Right ventricle myocardium inferior (tissue), 1 donor: ENCODE results near the gene WDR91. TPM values are rescaled to one million over a fixed set of nuclear protein-coding genes. Genes with fewer than 3 reads are reported as not detected.
"Not testable (repeated sequence)": the region's sequence is repeated elsewhere in the genome, so short reads cannot be mapped to it uniquely, and the experiment has no call there.

ENCODE experiments used
- ATAC-seq: fragments of 200-7000 bp; cut with Tn5 transposase; one replicate; pipeline ENCODE4 v1.9.1; 2020; ENCODE audit warnings: mild to moderate bottlenecking, moderate library complexity
- DNase-seq: peaks from one replicate; pipeline ENCODE4 v3.0.0; 2021; ENCODE audit errors: missing footprints
- intact Hi-C: fragments of 100-400 bp; cut with DNase I; formaldehyde crosslinking; loops from one replicate; pipeline ENCODE4 v1.11.0; 2022
- total RNA-seq: library from RNA; stranded (reverse); fragmentation: NEBNext Ultra II Directional; extraction: Animal tissue kit (Norgen Biotek cat#: 25700); gene quantifications from one replicate; pipeline ENCODE4 v1.2.1, GENCODE V29; 2021
- donor health status: DM: no; HTN: yes; CAD: no; lungs with severe emphysema.

The WDR91 gene
- total RNA-seq, 1 donor from 2014 or later = 3.8 TPM

DNA sequence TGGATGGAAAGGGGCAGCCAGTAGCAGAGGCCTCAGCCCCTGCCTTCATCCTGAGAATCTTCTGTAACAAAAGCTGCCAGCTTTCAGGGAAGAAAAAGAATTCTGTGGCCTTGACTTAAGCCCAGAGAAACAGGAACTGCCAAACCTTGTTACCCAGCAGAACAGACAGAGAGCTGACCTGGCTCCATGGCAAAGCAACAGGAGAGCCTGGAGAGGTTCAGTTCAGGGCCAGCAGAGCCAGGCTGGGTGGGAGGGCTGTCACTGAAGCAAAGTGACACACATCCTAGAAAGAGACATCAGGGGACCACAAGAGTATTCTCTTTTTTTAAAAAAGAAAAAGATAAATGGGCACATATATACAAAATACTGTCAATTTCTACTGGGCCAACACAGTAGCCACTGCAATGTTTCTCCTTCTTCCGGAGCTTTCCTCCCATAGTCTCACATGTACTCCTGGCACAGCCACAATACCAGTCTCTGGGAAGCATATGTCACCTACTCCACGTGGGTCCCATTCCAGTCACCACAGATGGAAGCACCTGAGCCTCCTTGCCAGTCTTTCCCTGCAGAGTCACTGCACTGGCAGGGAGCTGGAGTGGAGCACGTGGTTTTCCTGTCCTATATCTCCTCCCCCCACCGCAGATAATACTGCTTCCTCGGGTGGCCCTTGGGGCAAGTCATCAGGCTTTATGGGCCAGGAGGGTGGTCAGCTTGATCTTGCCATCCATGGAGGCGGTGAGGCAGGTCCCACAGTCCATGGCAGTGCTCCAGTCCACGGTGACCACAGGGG, 25.7 kb downstream of the WDR91 start:
- intact Hi-C loops = no loop called here
- ATAC-seq (no peak), DNase-seq (no peak)

DNA sequence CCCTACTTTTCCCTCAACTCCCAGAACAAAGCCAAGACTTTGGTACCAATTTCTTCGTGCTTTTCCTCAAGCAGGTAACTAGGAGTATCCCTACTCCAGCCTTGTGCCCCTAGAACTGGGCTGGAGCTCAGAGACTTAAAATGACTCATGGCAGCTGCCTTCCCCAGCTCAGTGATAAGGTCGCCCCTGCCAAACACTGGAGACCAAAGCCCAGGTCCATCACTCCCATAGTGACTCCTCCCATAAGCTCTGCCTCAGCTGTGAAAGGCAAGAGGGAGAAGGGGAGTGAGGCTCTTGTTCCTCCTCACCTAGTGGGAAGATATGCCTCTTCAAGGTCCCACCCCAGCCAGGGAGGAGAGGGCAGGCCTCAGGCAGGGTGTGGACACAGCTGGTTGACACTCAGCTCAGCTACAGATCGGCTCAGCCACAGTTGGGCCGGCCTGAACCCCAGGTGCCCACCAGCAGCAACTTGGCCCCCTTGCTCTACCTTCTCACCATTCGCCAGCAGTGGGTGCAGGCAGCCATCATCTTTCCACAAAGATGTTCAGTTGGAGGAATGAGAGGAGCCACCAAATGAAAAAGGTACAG, 27.0 kb downstream of the WDR91 start:
- DNase-seq (no peak), ATAC-seq (no peak)
- intact Hi-C loops = no loop called here

DNA sequence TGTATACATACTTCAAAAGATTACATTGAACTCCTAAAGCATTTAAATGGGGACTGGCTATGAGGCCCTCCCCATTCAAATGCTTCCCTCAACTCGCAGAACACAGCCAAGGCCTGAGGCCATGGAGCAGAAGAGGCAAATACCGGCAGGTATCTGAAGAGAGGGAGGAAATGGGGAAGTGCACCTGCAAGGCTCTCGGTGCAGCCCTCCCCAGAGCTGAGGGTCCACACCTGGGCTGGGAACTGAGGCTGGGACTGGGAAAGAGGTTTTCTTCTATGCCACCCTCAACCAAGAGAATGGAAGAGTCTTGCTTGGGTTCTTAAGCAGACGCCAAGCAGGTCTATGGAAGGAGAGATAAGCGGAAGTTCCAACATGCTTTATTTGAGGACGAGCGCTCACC, 27.8 kb downstream of the WDR91 start:
- ATAC-seq = no peak
- DNase-seq = no peak
- intact Hi-C loops = no loop called here

DNA sequence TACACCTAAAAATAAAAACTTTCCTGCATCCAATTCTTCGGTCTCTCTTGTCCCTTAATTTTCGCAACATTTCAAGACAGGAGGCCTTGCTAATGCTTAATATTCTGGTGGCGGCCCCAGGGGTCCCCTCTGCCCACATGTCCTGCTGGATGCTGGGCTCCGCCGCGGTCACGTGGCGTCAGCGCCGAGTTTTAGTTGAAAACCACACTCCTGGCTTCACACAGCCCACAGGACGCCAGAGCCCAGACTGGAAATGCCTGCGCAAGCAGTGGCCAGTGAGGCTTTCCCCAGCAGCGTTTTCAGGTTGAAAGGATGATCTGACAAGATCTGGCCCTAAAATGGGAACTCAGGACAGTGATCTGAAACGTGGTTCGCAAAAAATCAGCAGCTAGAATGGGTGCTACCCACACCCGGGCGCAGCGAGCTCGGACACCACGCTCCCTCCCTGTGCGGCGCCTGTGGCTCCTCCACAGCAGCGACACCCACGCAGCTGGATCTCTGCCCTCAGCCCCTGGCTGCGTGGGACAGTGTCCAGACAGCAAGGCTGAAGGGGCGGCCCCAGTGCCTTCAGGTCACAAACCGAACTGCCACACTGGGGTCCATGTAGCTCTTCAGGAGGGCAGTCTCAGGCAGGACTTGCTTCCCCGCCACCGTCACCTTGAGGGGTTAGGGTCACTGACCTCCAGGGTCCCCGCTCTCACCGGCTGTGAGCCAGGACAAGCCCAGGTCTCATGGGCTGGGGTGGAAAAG, 29.2 kb downstream of the WDR91 start:
- DNase-seq (no peak), ATAC-seq (no peak)
- intact Hi-C loops = no loop called here

DNA sequence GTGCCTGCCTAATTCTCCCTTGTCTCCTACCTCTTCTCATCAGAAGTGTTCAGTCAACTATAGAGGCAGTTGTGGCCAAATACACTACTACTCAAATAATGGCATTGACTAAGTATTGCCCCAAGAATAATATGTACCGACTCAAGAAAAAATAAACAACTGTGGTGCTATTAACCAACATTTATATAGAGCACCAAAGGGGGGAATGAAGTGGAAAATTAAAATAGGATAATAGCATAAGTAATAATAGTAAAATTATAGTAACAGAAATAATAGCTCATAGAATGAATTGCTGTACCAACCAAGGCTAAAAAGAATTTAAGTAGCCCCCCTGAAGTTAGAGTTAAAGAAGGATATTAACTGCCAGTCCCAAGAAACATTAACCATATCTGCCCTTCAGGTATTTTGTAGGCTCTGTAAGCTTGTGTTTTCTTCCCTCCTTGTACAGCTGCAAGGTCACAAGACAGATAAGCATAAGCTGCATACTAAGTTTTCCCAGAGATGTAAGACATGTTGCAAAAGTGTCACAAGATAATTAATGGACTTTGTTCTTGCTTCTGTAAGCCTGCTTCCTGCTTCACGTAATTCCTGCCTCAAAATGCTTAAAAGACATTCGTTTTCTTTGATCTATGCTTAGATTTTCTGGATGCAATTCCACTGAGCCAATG, 29.9 kb downstream of the WDR91 start:
- ATAC-seq = no peak
- intact Hi-C loops = no loop called here
- no peak for DNase-seq

DNA sequence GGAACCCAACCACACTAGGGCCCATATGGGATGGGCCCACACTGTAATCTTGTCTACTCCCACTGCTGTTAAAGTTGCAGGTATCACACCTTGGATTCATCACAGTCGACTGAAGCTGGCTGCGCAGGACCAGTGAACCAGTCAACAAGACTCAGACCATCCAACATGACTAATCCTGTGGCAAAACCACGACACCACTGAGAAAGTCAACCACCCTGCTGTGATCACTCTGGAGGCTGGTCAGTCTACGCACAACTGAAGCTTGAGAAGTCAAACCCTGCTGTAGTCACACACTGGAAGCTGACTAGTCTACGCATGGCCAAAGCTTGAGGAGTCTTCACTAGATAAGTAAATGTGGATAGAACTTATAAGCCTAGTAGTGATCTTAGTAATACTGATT, 31.2 kb downstream of the WDR91 start:
- ATAC-seq = no peak
- DNase-seq = no peak
- intact Hi-C loops = no loop called here

DNA sequence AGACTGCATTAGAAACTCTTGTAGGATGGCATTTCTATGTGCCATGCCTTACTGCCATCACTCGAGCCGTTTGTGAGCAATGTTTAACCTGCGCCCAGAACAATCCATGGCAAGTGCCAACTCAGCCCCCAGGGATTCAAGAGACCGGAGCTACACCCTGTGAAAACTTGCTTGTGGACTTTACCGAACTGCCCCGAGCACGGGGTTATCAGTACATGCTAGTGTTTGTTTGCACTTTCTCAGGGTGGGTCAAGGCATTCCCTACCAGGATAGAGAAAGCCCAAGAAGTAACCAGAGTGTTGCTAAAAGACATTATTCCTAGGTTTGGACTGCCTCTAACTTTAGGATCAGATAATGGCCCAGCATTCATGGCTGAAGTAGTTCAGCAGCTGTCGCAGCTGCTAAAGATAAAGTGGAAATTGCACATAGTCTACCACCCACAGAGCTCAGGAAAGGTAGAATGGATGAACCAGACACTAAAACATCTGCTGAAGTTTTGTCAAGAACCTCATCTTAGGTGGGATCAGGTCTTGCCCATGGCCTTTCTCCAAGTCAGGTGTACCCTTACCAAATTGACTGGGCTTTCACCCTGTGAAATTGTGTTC, 31.9 kb downstream of the WDR91 start:
- intact Hi-C loops = loop anchor here (10.0 kb wide), 1 partner anchor 535 kb away; the partner anchor contains the start of gene BPGM
- DNase-seq (no peak), ATAC-seq (no peak)

DNA sequence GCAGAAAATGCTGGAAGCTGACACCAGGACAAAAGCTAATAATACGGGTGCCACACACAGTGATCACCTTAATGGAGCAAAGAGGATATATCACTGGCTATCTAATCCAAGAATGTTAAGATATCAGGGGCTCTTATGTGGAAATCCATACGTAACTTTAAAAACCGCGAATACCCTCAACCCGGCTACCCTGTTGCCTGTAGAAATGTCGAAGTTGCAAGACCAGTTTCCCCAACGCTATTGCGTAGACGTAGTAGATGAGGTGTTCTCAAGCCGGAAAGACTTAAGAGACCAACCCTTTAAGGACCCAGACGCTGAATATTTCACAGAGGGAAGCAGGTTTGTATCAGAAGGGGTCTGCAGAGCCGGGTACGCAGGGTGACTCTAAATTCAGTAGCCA, 33.0 kb downstream of the WDR91 start:
- ATAC-seq (no peak), DNase-seq (no peak)
- intact Hi-C loops = loop anchor here (10.0 kb wide), 1 partner anchor 534 kb away; the partner anchor contains the start of gene BPGM

DNA sequence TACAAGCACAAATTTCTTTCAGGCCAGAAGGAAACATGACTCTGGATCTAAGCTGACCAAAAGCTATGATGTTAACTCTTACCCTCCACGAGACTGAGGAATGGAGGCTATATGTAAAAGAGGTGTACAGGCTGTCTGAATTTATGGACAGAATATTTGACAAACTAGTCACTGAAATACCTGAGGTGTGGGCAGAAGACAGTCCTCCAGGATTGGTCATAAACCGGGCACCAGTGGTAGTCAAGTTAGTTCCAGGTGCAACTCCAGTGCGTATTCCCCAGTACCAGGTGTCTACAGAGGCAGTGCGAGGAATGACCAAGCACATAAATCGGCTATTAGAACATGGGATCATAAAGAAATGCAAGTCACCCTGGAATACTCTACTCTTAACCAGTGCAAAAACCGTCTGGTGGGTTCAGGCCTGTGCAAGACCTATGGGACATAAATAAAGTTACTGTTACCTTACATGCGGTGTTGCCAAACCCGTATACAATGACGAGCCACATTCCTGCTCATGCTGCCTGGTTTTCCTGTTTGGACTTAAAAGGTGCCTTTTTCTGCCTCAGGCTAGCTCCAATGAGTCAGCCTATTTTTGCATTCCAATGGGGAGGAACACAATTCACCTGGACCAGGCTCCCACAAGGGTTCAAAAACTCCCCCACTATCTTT, 34.2 kb downstream of the WDR91 start:
- intact Hi-C loops = loop anchor here (10.0 kb wide), 1 partner anchor 532 kb away; the partner anchor contains the start of gene BPGM
- ATAC-seq = no peak
- no peak for DNase-seq

DNA sequence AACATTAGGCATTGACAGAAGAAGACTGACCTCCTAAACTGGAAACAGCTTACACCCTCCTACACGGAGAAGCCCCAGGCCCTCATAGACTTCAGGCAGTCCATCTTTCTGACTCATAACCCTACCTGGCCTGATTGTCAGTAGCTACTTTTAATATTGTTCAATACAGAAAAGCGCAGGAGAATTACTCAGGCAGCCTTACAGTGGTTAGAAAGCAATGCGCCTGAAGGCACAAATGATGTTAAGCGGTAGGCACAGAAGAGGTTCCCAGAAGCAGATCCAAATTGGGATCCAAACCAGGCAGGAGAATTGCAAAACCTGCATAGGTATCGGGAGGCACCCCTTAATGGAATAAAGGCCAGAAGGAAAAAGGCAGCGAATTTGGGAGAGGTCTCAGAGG, 35.4 kb downstream of the WDR91 start:
- ATAC-seq (no peak), DNase-seq (no peak)
- intact Hi-C loops = loop anchor here (10.0 kb wide), 1 partner anchor 531 kb away; the partner anchor contains the start of gene BPGM

DNA sequence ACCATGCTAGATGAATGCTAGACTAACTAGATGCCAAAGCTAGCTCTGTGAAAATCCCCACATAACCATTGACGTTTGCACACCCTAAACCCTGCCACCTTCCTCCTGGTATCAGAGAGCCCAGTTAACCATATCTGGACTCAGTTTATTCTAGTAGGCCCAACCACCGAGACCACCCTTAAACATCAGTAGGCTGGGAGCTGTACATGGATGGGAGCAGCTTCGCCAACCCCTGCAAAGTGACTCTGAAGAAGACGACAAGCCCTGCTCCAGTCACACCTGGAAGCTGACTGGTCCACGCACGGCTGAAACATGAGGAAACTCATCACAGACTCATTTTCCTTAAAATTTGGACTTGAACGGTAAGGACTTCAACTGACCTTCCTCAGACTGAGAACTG, 36.4 kb downstream of the WDR91 start:
- ATAC-seq (no peak), DNase-seq (no peak)
- intact Hi-C loops = loop anchor here (5.0 to 10.0 kb wide), 2 partner anchors 478 to 530 kb away; partner anchors contain the start of gene BPGM

DNA sequence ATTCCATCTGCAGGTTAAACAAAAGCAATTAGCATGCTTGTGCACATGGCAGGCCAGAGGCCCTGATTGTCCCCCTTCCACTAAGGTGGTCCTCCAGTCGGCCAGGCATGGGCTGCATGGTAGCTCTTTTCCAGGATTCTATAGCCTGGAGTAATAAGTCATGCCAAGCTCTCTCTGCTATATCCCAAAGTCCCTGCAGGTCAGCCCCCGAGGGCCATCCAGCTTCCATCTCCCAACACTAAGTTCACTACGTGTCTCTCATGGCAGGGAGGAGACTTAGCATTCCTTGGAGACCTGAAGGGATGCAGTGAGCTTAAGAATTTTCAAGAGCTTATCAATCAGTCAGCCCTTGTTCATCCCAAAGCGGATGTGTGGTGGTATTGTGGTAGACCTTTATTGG, 37.4 kb downstream of the WDR91 start:
- ATAC-seq, DNase-seq: not testable (repeated sequence)
- intact Hi-C loops = loop anchor here (5.0 to 10.0 kb wide), 2 partner anchors 477 to 529 kb away; partner anchors contain the start of gene BPGM

DNA sequence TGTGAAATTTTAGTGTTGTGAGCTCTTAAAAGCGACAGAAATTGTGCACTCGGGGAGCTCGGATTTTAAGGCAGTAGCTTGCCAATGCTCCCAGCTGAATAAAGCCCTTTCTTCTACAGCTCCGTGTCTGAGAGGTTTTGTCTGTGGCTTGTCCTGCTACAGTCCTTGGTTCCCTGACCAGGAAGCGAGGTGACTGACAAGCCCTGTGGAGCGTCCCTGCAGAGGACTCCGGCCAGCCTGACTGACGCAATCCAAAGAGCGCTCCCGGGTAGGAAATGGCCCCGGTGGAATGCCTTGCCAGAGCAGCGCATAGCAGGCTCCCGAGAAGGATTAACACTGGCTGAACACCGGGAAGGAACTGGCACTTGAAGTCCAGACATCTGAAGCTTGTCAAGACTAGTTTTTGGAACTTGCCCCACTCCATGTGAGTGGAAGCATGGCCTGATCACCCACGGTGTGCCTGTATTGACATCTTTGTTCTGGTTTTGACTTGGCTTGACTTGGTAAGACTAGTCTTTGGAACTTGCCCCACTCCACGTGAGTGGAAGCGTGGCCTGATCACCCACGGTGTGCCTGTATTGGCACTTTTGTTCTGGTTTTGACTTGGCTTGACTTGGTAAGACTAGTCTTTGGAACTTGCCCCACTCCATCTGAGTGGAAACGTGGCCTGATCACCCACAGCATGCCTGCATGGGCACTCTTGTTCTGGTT, 39.6 kb downstream of the WDR91 start:
- not testable (repeated sequence) for ATAC-seq, DNase-seq
- intact Hi-C loops = loop anchor here (5.0 to 10.0 kb wide), 2 partner anchors 474 to 527 kb away; partner anchors contain the start of gene BPGM

DNA sequence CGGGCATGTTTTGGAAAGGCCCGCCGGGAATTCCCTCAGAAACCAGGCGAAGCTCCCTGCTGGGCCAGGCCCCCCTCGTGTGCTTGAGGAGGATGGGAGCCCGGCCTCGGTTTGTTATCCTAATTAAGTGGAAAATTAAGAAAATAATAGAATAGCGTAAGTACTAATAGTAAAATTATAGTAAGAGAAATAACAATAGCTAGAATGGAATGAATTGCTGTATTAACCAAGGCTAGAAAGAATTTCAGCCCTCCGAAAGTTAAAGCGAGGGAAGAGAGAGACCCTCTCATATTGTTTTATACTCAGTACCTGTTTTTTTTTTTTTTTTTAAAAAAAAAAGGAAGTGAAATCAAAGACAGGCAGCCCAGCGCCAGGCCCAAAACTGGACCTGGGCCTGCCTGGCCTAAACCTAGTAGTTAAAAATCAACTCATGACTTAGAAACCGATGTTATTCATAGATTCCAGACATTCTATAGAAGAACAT, 40.3 kb downstream of the WDR91 start:
- not testable (repeated sequence) for ATAC-seq, DNase-seq
- intact Hi-C loops = loop anchor here (1.0 to 10.0 kb wide), 3 partner anchors 185 to 526 kb away; partner anchors contain the start of genes AGBL3 and BPGM

DNA sequence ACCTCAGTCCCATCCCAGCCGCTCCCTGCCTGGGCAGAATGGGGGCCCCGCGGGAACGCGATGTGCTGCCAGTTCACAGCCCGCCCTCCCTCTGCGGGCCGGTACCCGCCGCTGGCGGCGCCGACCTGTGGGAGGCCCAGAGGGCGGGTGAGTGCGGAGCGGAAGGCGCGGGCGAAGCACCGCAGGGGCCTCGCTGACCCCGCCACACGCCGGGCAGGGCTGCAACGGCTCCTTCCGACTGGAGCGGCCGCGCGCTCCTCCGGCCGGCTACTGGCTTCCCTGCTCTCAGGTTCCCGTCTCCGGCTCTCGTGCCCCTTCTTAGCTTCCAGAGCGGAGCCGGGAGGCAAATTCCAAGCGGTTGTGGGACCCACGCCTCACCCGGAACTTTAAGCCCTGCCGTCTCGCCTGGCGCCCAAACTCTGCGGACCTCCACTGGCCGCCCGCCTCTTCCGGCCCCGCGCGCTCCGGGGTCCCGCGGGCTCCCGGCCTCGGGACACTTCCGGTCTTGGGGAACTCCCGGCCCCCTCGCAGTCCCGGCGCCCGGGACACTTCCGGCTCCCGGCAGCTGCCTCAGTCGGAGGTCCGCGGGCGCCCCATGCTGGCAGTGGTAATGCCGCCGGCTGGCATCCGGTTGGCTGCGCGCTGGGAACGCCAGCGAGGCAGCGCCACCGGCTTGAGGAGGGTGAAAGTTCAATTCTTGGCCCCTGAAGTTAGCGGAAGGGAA, 40.9 kb downstream of the WDR91 start, which contains the start of gene CYREN:
Gene CYREN (minus strand): TSS at position 434 of the 724 bp plus-strand sequence. CDS start 1,785 bp downstream, outside the sequence.
- intact Hi-C loops = loop anchor here (1.0 to 10.0 kb wide), 3 partner anchors 184 to 526 kb away; partner anchors contain the start of genes AGBL3 and BPGM
- peak; percentile 98 for DNase-seq
- ATAC-seq = peak; percentile 97

DNA sequence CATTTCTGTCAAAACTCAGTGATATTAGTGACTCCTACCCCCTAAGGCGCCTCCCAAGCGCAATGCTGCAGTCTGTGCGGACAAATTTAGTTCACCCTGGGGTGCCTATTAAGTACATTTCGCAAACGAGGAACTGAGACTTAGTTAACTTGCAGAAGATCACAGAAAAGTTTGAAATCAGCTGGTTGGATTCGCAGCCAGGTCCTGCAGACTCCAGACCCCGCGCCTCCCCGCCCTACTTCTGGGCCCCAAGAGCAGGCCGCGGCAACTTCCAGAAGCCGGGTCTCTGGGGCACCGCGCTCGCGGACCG, 41.4 kb downstream of the WDR91 start:
- no peak for ATAC-seq
- DNase-seq = no peak
- intact Hi-C loops = loop anchor here (1.0 to 10.0 kb wide), 3 partner anchors 184 to 525 kb away; partner anchors contain the start of genes AGBL3 and BPGM
